Astrocyte (in vitro differentiated cells and primary cell): Measurements from ENCODE around the gene HPSE.

ENCODE experiments used
- CTCF ChIP-seq: IDR thresholded peaks from 2 replicates; pipeline ENCODE4 v1.5.1; 2011; ENCODE audit warnings: low read depth, mild to moderate bottlenecking, inconsistent platforms, low read length, moderate library complexity; ENCODE audit not compliant: insufficient read depth
- EZH2 ChIP-seq: IDR thresholded peaks from 2 replicates; pipeline ENCODE4 v1.6.1; 2012; ENCODE audit warnings: mild to moderate bottlenecking, low read length, inconsistent platforms; ENCODE audit not compliant: insufficient read depth

DNA sequence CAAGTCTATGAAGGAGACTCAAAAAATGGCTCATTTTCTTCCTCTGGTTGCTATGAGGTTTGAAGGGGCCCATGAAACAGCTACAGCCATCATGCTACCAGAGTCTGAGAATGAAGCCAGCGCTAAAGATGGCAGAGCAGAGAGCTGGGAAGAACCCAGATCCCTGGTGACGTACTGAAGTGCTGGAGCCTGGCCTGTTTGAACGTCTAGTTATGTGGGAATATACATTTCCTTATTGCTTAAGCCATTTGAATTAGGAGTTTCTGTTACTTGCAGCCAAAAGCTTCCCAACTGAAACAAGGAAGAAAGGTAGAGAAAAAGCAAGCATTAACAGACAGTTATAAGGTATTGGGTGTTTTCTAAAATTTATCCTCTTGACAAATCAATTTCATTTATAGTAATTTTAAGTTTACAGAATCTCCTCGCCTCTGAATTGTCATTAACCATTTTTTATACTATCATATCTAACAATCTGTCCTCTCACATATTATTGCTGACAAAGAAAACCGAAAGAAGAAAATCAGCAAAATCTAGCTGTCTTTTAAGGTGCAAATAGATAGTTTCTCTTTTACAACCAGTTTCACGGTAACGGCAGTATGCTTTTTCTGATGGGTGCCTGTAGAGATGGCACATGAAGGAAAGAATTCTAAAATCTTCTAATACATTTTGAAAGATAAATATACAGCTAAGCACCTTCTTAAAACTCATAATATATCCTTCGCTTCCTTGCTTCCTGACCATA, 41.2 kb downstream of the HPSE start:
- TF ChIP-seq CTCF = no peak
- TF ChIP-seq EZH2 = no peak
